KBM-7 (cell line): ENCODE measurements around the gene HIC1.

Source experiments
- DNase-seq: peaks from one replicate; pipeline ENCODE4 v3.0.0-alpha.2; 2015
- in situ Hi-C: fragments of 300-500 bp; cut with MboI; formaldehyde crosslinking; loops from 2 replicates; pipeline ENCODE4 v1.14.3; 2020; ENCODE audit warnings: low sequenced_read_pairs, low pct_unique_long_range_greater_than_20kb, mixed read lengths

The HIC1 gene

GRCh38 chr17:2023692-2024571 is 31.0 kb upstream of the HIC1 start:
- in situ Hi-C loops: no loop called here
- DNase-seq: peak; percentile 85

GRCh38 chr17:2024572-2025219 is 30.2 kb upstream of the HIC1 start:
- in situ Hi-C loops: no loop called here
- DNase-seq: peak; percentile 35

- in situ Hi-C loops: no loop called here
- DNase-seq: peak; percentile 86
Observed at GRCh38 chr17:2025220-2025621, 29.7 kb upstream of the HIC1 start, which contains the start of gene RTN4RL1. Gene RTN4RL1, minus strand, starts transcription at chr17:2025334. Its CDS starts 469 bp downstream, at chr17:2024865.

GRCh38 chr17:2025622-2026309 is 29.1 kb upstream of the HIC1 start:
- peak; percentile 88 for DNase-seq
- in situ Hi-C loops: no loop called here

- DNase-seq: no peak
- in situ Hi-C loops: no loop called here
Observed at GRCh38 chr17:2027528-2028233, 27.2 kb upstream of the HIC1 start.

- in situ Hi-C loops: no loop called here
- no peak for DNase-seq
Observed at GRCh38 chr17:2028234-2028614, 26.7 kb upstream of the HIC1 start.

- no peak for DNase-seq
- in situ Hi-C loops: no loop called here
Observed at GRCh38 chr17:2028737-2029136, 26.2 kb upstream of the HIC1 start.

- in situ Hi-C loops: loop anchor here (10.0 kb wide), 1 partner anchor 115 kb away; no protein-coding TSS in a partner anchor
- peak; percentile 83 for DNase-seq
Observed at GRCh38 chr17:2029911-2030778, 24.8 kb upstream of the HIC1 start, which contains the start of gene DPH1. Gene DPH1, plus strand, starts transcription at chr17:2030153. Its CDS starts 17 bp downstream, at chr17:2030170.

GRCh38 chr17:2030779-2031163 is 24.1 kb upstream of the HIC1 start:
- in situ Hi-C loops: loop anchor here (10.0 kb wide), 1 partner anchor 116 kb away; no protein-coding TSS in a partner anchor
- DNase-seq: no peak

GRCh38 chr17:2033153-2033552 is 21.8 kb upstream of the HIC1 start:
- in situ Hi-C loops: loop anchor here (10.0 kb wide), 1 partner anchor 118 kb away; no protein-coding TSS in a partner anchor
- DNase-seq: no peak

GRCh38 chr17:2034157-2034556 is 20.7 kb upstream of the HIC1 start:
- in situ Hi-C loops: loop anchor here (10.0 kb wide), 1 partner anchor 119 kb away; no protein-coding TSS in a partner anchor
- DNase-seq: peak; percentile 77

- DNase-seq: no peak
- in situ Hi-C loops: loop anchor here (10.0 kb wide), 1 partner anchor 120 kb away; no protein-coding TSS in a partner anchor
Observed at GRCh38 chr17:2034806-2035540, 19.9 kb upstream of the HIC1 start.

GRCh38 chr17:2035541-2036488 is 19.1 kb upstream of the HIC1 start:
- no peak for DNase-seq
- in situ Hi-C loops: loop anchor here (10.0 kb wide), 1 partner anchor 121 kb away; no protein-coding TSS in a partner anchor

- DNase-seq: no peak
- in situ Hi-C loops: loop anchor here (10.0 kb wide), 1 partner anchor 122 kb away; no protein-coding TSS in a partner anchor
Observed at GRCh38 chr17:2037155-2037554, 17.7 kb upstream of the HIC1 start.

GRCh38 chr17:2040219-2040827 is 14.6 kb upstream of the HIC1 start:
- in situ Hi-C loops: no loop called here

More at GRCh38 chr17:2040219-2040827, 14.6 kb upstream of the HIC1 start:
- no peak for DNase-seq
